Vagina (tissue), 2 donors: ENCODE measurements around the gene RASA2. TPM values are rescaled to one million over a fixed set of nuclear protein-coding genes. Genes with fewer than 3 reads are reported as not detected.

Experiments
- DNase-seq, 2 donors: peaks; one replicate each; pipeline ENCODE4 v3.0.0-alpha.2; 2017; ENCODE audit errors: extremely low spot score in 2 of 2
- H3K27ac ChIP-seq: fragments of 200-600 bp; sonication (generic); one replicate; pipeline ENCODE4 v1.5.1; 2019
- H3K27me3 ChIP-seq: fragments of 200-600 bp; sonication (generic); one replicate; pipeline ENCODE4 v1.5.1; 2019
- H3K36me3 ChIP-seq, 2 donors: fragments of 200-600 bp; sonication (generic); one replicate each; pipeline ENCODE4 v1.5.1; 2017 to 2019
- H3K4me1 ChIP-seq: fragments of 200-600 bp; sonication (generic); one replicate; pipeline ENCODE4 v1.5.1; 2019
- H3K4me3 ChIP-seq, 2 donors: fragments of 200-600 bp; sonication (generic); 1 replicate in 1 of 2; 2 replicates in 1 of 2; pipeline ENCODE4 v1.5.1; 2016 to 2019
- H3K9me3 ChIP-seq: fragments of 200-600 bp; sonication (generic); one replicate; pipeline ENCODE4 v1.5.1; 2019
- POLR2A ChIP-seq, 2 donors: fragments of 450-650 bp; IDR thresholded peaks; one replicate each; pipeline ENCODE4 v1.6.1; 2017; ENCODE audit warnings: antibody characterized with exemption in 2 of 2, mild to moderate bottlenecking in 2 of 2, moderate library complexity in 2 of 2
- POLR2AphosphoS5 ChIP-seq, 2 donors: sonication (generic); formaldehyde crosslinking; IDR thresholded peaks; one replicate each; pipeline ENCODE4 v1.9.0; 2017; ENCODE audit warnings: antibody characterized with exemption in 2 of 2, mild to moderate bottlenecking in 2 of 2, low read depth in 1 of 2; ENCODE audit not compliant: insufficient read depth in 1 of 2
- intact Hi-C: fragments of 100-400 bp; cut with DNase I; formaldehyde crosslinking; loops from one replicate; pipeline ENCODE4 v1.15.1; 2023
- total RNA-seq: library from RNA; depleted of rRNA; stranded (reverse); fragments of >200 nt; gene quantifications from one replicate; pipeline ENCODE4 v1.2.3, GENCODE V29; 2016
- TF ChIP-seq, protein P1 (sequence below), 3 experiments: fragments of 450-650 bp in 2 of 3; fragments of 200-600 bp in 1 of 3; sonication (generic) in 1 of 3; IDR thresholded peaks; one replicate each; pipeline ENCODE4 v1.5.1; 2017 to 2019; ENCODE audit warnings: antibody characterized with exemption in 3 of 3, mild to moderate bottlenecking in 2 of 3, moderate library complexity in 2 of 3

RASA2 gene
- total RNA-seq, 1 donor from 2014 or later, result 18.4 TPM

- intact Hi-C loops, result loop anchor here (5.0 kb wide), 1 partner anchor 90 kb away; no protein-coding TSS in a partner anchor
- Histone ChIP-seq H3K36me3 (no peaks in the 10 kb centered on the region), H3K9me3 (no peaks in the 10 kb centered on the region), H3K4me3 (no peak overlapping the region), H3K4me1 (peaks cover 6% of the 10 kb centered on the region), H3K27me3 (no peaks in the 10 kb centered on the region), H3K27ac (peak overlapping the region; percentile 34)
- no peak for DNase-seq
- TF ChIP-seq, protein P1, sequence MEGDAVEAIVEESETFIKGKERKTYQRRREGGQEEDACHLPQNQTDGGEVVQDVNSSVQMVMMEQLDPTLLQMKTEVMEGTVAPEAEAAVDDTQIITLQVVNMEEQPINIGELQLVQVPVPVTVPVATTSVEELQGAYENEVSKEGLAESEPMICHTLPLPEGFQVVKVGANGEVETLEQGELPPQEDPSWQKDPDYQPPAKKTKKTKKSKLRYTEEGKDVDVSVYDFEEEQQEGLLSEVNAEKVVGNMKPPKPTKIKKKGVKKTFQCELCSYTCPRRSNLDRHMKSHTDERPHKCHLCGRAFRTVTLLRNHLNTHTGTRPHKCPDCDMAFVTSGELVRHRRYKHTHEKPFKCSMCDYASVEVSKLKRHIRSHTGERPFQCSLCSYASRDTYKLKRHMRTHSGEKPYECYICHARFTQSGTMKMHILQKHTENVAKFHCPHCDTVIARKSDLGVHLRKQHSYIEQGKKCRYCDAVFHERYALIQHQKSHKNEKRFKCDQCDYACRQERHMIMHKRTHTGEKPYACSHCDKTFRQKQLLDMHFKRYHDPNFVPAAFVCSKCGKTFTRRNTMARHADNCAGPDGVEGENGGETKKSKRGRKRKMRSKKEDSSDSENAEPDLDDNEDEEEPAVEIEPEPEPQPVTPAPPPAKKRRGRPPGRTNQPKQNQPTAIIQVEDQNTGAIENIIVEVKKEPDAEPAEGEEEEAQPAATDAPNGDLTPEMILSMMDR (IDR thresholded peaks at IDR 0.05), result no peak
- TF ChIP-seq POLR2AphosphoS5 (IDR thresholded peaks at IDR 0.05; ENCODE audit: insufficient read depth in 1 of 2, low read depth in 1 of 2), result no peak
- TF ChIP-seq POLR2A (IDR thresholded peaks at IDR 0.05), result no peak
Measured at GRCh38 chr3:141452773-141453172, 34.1 kb upstream of the RASA2 start.

GRCh38 chr3:141454054-141454453 is 32.8 kb upstream of the RASA2 start:
- peaks cover 6% of the 10 kb centered on the region for H3K4me1 ChIP-seq
- H3K36me3 ChIP-seq, result no peaks in the 10 kb centered on the region
- H3K4me3 ChIP-seq, result no peak overlapping the region
- no peaks in the 10 kb centered on the region for H3K27me3 ChIP-seq
- no peaks in the 10 kb centered on the region for H3K9me3 ChIP-seq
- DNase-seq, result no peak
- TF ChIP-seq, protein P1 (IDR thresholded peaks at IDR 0.05), result no peak
- TF ChIP-seq POLR2A (IDR thresholded peaks at IDR 0.05), result no peak
- no peak for TF ChIP-seq POLR2AphosphoS5 (IDR thresholded peaks at IDR 0.05; ENCODE audit: insufficient read depth in 1 of 2, low read depth in 1 of 2)
- no peak overlapping the region for H3K27ac ChIP-seq
- intact Hi-C loops, result loop anchor here (5.0 kb wide), 1 partner anchor 92 kb away; no protein-coding TSS in a partner anchor

GRCh38 chr3:141454906-141455602 is 31.8 kb upstream of the RASA2 start:
- Histone ChIP-seq H3K4me1 (peaks cover 6% of the 10 kb centered on the region), H3K36me3 (no peaks in the 10 kb centered on the region), H3K9me3 (no peaks in the 10 kb centered on the region), H3K27ac (no peak overlapping the region), H3K27me3 (no peaks in the 10 kb centered on the region), H3K4me3 (no peak overlapping the region)
- DNase-seq, result no peak
- intact Hi-C loops, result loop anchor here (5.0 kb wide), 3 partner anchors 93 to 143 kb away; no protein-coding TSS in a partner anchor
- no peak for TF ChIP-seq POLR2A (IDR thresholded peaks at IDR 0.05)
- TF ChIP-seq, protein P1 (IDR thresholded peaks at IDR 0.05), result peak; percentile 18 to 78 (median 59)
- TF ChIP-seq POLR2AphosphoS5 (IDR thresholded peaks at IDR 0.05; ENCODE audit: insufficient read depth in 1 of 2, low read depth in 1 of 2), result no peak

DNA sequence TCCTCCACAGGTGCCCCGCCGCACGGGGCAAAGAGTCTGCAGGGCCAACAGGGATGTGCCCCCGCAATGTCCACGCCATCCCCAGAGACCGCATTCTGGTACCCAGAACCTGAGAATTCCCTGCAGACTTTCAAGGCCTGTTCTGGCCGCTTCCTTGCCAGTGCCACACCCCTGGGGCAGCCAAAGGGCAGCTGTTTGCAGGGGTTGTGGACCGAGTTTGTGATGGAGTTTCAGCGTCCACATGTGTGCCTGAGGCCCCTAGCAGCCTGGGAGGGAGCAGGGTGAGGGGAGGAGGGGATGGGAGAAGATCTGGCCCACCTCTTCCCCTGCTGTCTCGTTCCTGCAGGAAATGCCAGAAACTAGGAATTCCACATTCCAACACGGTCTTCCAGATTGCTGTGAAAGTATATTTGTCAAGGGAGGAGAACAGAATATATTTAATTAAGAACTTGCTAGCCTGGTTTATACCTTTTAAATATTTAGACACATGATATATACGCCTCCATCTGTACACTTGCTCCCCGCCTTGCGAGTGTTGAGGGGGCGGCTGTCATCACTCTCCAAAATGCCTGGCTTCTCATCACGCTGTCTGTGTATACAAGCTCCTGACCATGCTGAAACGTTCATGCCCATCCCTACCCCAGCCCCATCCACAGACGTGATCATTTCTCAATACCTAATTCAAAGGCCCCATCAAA is 31.1 kb upstream of the RASA2 start:
- H3K4me3 ChIP-seq, result no peak overlapping the region
- H3K27me3 ChIP-seq, result no peaks in the 10 kb centered on the region
- no peak for DNase-seq
- no peaks in the 10 kb centered on the region for H3K9me3 ChIP-seq
- TF ChIP-seq, protein P1 (IDR thresholded peaks at IDR 0.05), result no peak
- TF ChIP-seq POLR2AphosphoS5 (IDR thresholded peaks at IDR 0.05; ENCODE audit: insufficient read depth in 1 of 2, low read depth in 1 of 2) (no peak), POLR2A (IDR thresholded peaks at IDR 0.05) (no peak)
- no peak overlapping the region for H3K27ac ChIP-seq
- intact Hi-C loops, result loop anchor here (5.0 kb wide), 2 partner anchors 107 to 143 kb away; no protein-coding TSS in a partner anchor
- H3K4me1 ChIP-seq, result peaks cover 6% of the 10 kb centered on the region
- no peaks in the 10 kb centered on the region for H3K36me3 ChIP-seq
